ENCODE data around the gene TUBA3E. TPM values are rescaled to one million over a fixed set of nuclear protein-coding genes. Genes with fewer than 3 reads are reported as not detected.
"Not testable (repeated sequence)": the region's sequence is repeated elsewhere in the genome, so short reads cannot be mapped to it uniquely, and the experiment has no call there.

TUBA3E gene
- total RNA-seq, 2 donors from 2014 or later = 1.6 to 9.5 TPM

DNA sequence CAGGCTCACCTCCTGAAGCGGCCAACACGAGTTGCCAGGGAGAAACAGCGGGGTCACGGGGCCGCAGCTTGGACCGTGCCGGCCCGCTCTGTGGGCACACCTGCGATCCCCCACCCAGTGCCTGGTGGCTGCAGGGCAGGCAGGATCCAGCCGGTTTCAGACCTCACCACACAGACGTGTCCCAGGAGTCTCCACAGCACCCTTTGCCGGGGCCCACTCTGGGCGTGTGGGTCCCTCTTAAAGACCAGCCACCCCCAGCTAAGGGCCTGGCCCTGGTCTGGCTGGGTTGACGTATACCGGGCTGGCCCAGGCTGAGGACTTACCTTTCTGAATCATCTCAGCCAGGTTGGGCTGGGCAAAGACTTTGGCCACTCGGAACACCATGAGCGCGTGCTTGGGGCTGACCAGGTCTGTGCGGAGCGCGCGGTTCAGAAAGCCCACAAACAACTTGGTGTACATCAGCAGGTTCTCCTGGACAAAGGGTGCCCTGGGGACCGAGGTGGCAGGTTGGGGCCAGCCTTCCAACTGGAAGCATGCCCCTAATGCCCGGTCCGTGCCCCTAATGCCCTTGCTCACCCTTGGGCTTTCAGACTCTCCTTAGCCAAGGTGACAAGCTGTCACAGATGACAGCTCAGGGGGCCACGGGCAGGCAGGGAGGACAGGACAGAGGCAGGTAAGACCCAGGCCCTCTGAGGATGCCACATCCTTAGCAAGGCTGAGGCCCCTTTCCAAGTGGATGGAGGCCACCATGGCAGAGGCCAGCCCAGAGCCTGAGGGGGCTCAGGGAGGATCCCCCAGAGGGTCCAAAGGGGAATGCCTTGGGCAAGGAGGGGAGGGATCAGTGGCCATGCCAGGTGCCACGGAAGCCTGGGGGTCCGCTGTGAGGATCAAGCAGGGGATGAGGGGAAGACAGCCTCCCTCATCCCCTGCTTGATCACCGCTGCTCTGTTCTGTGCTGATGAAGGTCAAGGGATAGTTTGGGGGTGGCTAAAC, 43.2 kb downstream of the TUBA3E start:
- Histone ChIP-seq H3K27ac (no peak overlapping the region), H3K4me3 (no peak overlapping the region), H3K36me3 (peaks cover 13% of the 10 kb centered on the region), H3K27me3 (no peaks in the 10 kb centered on the region), H3K9me3 (no peaks in the 10 kb centered on the region), H3K4me1 (peaks cover 0 to 3% of the 10 kb centered on the region in 2 donors)
- TF ChIP-seq, protein P1, sequence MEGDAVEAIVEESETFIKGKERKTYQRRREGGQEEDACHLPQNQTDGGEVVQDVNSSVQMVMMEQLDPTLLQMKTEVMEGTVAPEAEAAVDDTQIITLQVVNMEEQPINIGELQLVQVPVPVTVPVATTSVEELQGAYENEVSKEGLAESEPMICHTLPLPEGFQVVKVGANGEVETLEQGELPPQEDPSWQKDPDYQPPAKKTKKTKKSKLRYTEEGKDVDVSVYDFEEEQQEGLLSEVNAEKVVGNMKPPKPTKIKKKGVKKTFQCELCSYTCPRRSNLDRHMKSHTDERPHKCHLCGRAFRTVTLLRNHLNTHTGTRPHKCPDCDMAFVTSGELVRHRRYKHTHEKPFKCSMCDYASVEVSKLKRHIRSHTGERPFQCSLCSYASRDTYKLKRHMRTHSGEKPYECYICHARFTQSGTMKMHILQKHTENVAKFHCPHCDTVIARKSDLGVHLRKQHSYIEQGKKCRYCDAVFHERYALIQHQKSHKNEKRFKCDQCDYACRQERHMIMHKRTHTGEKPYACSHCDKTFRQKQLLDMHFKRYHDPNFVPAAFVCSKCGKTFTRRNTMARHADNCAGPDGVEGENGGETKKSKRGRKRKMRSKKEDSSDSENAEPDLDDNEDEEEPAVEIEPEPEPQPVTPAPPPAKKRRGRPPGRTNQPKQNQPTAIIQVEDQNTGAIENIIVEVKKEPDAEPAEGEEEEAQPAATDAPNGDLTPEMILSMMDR (IDR thresholded peaks at IDR 0.05) = no peak
- DNase-seq (ENCODE audit: low spot score) = no peak

- DNase-seq (ENCODE audit: low spot score); H3K27me3 ChIP-seq; H3K27ac ChIP-seq; H3K4me3 ChIP-seq; H3K9me3 ChIP-seq; H3K4me1 ChIP-seq: not testable (repeated sequence)
- H3K36me3 ChIP-seq = peaks cover 13% of the 10 kb centered on the region
Observed at GRCh38 chr2:130154423-130154770, 43.8 kb downstream of the TUBA3E start.

- not testable (repeated sequence) for DNase-seq (ENCODE audit: low spot score); H3K27me3 ChIP-seq; H3K4me3 ChIP-seq; H3K27ac ChIP-seq; H3K9me3 ChIP-seq; H3K4me1 ChIP-seq
- peaks cover 13% of the 10 kb centered on the region for H3K36me3 ChIP-seq
Observed at GRCh38 chr2:130153721-130154422, 44.4 kb downstream of the TUBA3E start.

- H3K36me3 ChIP-seq = peaks cover 13% of the 10 kb centered on the region
- peaks cover 0 to 3% of the 10 kb centered on the region in 2 donors for H3K4me1 ChIP-seq
- no peak overlapping the region for H3K27ac ChIP-seq
- TF ChIP-seq, protein P1 (IDR thresholded peaks at IDR 0.05) = no peak
- H3K27me3 ChIP-seq = no peaks in the 10 kb centered on the region
- DNase-seq (ENCODE audit: low spot score) = no peak
- H3K9me3 ChIP-seq = no peaks in the 10 kb centered on the region
- H3K4me3 ChIP-seq = no peak overlapping the region
Observed at GRCh38 chr2:130152816-130153595, 45.2 kb downstream of the TUBA3E start.

DNA sequence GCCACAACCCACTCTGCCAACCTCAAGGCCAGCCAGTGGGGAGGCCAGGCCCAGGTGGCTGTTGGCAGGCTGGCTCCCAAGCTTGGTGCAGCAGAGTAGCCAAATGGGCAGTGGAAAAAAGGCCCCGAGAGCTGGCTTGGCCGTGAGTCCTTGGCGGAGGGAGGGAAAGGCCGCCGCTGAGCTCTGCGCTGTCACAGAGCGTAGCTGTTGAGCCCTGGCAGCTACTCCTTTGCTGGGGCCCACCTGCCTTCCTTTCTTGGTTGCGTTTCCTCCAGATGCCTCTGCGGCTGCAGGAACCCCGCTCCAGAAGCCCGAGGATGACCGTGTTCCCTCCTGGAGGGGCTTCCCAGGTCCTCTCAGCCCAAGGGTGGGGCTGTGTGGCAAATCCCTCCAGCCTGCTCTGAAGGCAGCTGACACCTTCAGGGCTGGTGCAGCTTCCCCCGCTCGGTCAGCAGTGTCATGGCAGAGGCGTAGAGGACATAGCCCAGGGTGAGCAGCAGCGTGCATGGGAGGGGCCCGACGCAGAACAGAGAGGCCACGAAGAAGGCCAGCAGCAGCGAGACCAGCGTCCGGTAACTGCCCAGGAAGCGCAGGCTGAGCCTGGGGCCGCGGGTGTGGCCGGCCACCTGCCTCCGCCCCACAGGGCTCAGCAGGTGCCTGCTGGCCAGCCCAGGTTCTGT, 46.0 kb downstream of the TUBA3E start:
- H3K4me3 ChIP-seq; H3K9me3 ChIP-seq; H3K27ac ChIP-seq; H3K4me1 ChIP-seq; DNase-seq (ENCODE audit: low spot score); H3K27me3 ChIP-seq: not testable (repeated sequence)
- peaks cover 13% of the 10 kb centered on the region for H3K36me3 ChIP-seq

DNA sequence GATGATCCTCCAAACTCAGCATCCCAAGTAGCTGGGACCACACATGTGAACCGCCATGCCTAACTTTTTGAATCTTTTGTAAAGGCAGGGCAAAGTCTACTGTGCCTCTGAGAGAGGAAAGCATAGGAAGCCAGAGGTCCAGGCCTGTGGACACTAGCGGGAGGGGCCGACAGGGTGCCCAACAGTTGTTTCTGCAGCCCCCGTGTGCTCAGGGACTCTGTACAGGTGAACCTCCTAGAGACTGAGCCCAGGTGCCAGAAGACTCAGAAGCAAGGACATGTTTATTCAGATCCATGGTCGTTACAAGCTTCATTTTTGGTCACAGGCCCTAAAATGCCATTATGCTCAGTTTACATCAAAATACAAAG, 47.1 kb downstream of the TUBA3E start:
- H3K36me3 ChIP-seq = peaks cover 13% of the 10 kb centered on the region
- not testable (repeated sequence) for DNase-seq (ENCODE audit: low spot score)

More for the DNA sequence above, 47.1 kb downstream of the TUBA3E start:
- not testable (repeated sequence) for H3K4me1 ChIP-seq, H3K27ac ChIP-seq, H3K27me3 ChIP-seq, H3K4me3 ChIP-seq, H3K9me3 ChIP-seq
